GM21515 (cell line): Measurements from ENCODE around the gene LRRC4B.

Source experiments
- ATAC-seq: cut with Tn5 transposase; IDR thresholded peaks from one replicate; pipeline ENCODE4 v1.9.1; 2021; ENCODE audit not compliant: unreplicated experiment

The LRRC4B gene

DNA sequence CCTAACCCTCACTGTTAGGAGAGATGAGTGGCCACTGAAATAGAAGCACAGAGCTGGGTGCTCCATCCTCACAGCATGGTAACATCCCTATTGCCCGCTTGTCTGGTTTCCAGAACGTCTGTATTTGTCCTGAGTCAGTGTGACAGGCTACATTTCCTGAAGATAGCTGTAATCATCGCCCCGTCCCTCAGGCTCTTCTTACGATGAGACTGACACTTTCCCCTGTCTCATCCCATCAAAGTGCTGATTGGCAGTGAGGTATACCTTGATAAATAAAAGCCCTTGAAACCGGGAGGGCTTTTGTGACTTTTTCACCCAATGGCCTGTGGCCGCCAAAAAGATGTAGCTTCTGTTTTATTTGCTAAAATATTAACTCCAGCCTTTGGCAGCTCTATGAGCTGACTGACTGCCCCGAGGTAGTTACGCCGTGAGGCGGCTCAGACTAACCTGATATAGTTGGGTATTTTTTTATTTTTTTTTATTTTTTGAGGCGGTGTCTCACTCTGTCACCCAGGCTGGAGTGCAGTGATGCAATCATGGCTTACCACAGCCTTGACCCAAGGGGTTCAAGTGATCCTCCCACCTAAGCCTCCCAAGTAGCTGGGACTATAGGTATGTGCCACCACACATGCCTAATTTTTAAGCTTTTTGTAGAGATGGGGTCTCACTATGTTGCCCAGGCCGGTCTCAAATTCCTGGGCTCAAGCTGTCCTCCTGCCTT, 5.7 kb upstream of the LRRC4B start:
- ATAC-seq, result no peak

DNA sequence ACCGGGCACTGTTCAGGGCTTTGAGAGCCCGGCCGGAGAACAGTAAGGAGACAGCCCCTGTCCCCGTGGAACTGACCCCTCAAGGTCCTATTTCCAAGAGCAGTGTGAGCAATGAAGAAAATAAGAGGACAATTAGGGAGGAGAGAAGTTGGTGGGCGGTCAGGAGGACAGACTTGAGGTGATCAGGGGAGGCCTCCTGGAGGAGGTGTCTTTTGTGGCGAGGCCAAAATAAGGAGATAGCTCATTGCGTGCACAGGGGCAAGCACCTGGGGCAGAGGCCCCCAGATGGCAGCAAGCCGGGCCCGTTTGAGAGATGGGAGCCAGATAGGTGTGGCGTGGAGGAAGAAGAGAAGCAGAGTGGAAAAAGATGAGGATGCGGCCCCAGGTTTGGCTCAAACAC, 2.8 kb upstream of the LRRC4B start:
- ATAC-seq, result no peak

DNA sequence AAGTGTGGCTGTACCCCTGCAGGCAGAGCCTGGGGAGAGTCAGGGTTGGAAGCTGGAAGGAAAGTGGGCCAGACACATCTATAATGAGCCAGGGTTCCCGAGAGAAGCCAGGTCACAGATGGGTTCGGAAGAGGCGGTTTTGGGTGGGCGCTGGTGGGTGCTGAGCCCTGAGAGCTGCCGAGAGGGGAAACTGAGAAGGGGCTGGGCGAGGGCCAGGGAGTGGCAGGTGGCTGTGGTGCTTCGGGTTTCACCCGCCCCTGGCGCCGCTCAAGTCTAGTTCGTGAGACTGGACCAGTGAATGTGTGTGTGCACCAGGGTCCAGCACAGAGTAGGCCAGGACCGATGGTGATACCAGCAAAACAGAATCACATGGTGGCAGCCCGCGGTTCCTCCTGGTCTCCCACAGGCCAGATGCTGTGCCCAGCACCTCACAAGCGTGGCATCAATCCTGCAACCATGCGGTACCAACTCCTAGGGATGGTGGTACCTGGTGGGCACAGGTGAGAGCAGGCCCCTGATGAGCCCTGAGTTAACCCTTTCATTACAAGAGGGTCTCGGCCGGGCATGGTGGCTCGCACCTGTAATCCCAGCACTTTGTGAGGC, 1.8 kb upstream of the LRRC4B start:
- no peak for ATAC-seq

DNA sequence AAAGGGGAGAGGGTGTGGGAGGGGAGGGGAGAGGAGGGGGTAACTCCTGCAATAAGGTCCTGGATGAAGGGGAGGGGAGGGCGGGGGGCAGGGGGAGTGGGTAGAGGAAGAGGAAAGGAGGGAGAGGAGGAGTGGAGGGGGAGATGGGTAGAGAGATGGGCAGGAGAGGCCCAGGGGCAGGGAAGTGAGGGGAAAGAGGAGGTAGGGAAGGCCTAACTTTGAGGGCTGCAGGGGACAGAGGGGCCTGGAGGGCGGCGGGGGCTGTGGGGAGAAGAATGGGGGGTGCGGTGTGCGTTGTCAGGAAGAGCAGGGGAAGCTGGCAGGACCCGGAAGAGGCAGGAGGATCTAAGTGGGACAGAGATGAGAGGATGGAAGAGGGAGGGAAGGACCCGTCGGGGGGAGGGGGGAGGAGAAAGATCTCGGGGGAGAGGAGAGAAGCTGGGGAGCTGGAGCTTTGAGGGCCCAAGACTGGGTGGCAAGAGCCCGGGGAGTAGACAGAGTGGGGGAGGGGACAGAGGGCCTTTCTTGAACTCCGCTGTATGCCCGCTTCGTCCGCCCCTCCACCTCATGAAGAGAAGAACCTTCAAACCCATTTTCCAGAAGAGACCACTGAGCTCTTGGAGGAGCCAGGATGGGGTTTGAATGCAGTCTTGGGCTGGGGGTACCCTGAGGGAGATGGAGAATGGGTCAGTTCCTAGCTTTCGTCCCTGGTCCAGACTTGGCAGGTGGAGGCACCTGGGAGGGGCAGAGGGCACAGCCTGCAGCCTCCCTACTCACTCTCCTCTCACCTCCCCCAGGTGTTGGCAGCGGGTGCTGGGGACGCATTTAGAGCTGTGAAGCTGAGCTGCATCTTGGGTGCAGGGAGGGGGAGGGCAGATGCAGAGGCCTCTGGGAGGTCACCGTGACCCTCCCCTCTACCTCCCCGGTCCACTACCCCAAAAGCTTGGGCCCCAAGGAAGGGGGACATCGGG, 778 bp upstream of the LRRC4B start:
- no peak for ATAC-seq

DNA sequence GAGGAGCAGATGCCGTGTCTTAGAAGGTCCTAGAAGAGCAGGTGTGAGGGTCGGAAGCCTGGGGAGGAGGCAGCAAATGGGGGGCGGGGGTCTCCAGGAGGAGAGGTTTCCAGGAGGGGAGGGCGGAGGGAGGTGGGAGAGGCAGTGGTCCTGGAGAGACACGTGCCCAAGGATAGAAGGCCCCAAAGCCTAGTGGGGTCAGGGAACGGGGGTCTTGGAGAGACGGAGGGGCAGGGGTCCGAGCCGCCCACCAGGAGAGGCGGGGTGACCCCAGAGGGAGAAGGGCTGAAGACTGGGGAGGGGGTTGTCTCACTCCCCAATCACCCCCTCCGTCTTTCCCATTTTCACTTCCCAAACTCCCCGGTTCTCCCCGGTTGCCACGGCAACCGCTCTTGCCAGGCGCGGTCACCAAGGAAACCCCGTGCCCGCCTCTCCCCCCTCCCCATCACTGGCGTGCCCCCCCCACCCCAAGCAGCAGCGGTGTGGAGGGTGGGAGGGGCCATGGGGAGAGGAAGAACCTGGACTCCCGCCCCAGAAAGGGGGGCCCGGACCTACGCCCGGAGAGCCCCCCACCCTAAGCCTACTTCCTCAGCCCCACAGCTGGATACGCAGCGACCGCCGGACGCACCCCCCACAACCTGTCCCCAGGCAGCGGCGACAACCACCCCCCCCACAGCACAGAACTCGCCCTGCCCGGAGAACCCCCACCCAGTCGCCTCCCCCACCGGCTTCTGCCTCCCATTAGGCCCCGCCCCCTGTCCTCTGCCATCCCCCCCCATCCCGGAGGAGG, 988 bp downstream of the LRRC4B start:
- ATAC-seq, result no peak

DNA sequence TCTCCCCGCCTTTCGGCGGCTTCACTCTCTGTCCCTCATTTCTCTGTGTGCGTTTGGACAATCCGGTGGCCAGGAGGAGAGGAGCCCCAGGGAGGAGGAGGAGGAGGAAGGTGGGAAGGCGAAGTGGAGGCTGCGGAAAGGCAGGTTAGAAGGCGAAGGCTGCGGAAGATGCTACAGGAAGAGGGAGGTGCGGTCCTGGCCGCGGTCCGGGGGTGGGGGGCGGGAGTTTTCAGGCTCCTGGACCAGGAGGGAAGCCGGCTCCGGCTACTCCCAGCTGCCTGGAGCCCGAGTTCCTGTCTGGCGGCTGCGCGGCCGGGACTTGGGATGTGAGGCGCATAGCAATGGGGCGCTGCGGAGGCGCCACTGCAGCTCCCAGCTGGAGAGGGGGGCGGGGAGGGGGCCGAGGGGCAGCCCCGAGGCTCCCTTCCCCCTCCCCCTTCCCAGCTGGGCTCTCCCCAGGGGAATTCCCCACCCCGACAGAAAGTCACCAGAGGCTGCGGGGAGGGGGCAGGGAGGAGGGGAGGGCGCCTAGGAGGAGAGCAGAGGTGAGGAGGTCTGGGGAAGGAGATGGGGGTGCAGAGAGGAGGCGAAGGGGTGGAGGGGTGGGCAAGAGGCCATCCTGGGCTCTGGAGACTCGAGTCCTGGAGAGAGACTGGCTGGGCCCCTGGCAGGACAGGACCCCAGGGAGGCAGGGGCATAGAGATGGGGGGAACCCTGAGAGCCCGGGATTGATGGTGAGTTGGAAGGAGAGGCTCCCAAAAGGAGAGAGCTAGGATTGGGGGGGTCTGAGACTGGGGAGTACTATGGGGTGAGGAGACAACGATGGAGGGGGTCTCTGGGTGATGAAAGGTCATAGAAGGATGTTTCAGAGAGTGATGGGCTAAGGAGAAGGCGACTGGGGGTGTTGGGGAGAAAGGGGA, 2.0 kb downstream of the LRRC4B start:
- no peak for ATAC-seq

DNA sequence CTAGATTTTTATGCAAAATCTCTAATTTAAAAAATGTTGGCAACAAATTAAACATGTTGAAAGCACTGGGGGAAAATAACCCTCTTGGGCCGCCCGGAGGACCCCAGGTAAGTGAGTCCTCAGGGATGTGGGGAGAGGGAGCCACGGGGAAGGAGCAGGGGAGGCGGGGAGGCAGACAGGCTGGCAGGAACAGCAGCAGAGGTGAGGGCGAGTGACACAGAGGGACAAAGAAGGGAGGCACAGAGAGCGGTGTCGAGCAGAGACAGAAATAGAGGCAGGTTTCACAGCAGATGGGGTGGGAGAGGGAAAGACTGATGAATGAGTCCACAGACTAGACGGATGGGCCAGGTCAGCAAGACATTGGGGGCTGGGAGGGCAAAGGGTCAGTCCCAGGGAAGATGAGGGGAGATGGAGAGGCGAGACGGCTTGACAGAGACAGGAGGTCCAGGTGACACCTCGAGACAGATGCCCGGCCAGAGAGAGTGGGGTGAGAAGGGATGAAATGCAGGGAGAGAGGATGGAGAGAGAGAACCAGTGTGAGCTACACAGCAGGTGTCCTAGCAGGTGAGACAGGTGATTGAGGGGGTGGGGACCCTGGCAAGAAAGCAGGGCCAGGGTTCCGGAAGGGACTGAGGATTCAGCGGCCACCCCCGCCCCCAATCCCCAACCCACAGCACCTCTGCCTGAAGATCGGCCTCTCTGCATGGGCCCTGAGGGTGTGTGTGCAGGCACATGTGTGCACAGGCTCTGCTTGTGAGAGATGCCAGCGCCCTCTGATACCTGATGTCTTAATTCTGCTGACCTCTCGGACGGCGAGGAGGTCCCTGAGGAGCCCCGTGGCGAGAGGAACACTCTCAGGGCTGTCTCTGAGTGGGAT, 3.8 kb downstream of the LRRC4B start:
- no peak for ATAC-seq

DNA sequence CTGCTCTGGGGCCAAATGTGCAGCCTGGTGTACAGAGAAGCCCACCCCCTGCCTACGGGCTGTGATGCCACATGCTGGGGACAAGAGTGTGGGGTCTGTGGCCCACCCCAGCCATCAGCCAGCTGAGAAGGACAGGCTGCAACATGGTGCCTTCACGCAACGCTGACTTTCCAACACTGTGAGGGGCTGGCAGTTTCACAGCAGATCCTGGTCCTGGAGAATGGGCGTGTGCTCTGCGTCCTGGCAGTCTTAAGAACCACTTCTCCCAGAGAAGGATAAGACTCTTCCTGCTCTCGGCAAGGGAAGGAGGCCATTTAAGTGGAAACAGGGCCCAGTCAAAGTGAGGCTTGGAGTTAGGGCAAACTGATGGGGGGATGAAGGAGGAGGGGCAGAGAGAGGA, 4.6 kb downstream of the LRRC4B start:
- no peak for ATAC-seq

DNA sequence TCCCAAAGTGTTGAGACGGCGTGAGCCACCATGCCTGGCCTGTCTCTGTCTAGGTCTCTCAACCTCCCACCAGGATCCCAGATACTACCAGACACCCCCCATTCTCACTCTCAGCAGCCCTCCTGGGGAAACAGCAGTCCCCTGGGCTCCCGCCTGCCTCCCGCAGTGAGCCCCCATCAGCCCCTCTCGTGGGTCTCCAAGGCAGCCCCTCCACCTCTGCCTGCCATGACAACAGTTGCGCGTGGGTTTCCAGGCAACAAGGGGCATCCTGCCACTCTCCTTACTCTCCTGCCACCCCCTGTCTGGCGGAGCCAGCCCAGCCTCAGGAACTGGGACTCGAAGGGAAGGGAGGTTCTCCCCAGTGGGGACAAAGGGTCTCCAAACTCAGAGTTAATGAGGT, 5.2 kb downstream of the LRRC4B start:
- ATAC-seq, result no peak

DNA sequence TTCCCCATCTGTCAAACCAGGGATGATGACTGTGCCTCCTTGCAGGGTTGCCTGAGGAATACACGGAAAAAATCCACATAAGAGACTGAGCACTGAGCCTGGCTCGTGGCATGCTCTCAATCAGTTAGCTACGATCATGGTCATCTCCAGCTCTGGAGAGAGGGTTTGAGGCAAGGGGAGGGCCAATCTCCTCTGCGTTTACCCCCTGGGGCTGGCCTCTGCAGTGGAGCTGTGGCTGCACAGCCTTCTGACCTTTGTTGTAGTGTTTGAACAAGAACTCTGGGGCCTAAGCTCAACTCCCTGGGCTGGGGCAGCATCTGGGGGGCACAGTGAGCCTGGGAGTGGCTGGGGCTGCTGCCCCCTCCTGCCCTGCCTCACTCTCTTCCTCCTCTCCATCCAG, 5.9 kb downstream of the LRRC4B start:
- no peak for ATAC-seq

DNA sequence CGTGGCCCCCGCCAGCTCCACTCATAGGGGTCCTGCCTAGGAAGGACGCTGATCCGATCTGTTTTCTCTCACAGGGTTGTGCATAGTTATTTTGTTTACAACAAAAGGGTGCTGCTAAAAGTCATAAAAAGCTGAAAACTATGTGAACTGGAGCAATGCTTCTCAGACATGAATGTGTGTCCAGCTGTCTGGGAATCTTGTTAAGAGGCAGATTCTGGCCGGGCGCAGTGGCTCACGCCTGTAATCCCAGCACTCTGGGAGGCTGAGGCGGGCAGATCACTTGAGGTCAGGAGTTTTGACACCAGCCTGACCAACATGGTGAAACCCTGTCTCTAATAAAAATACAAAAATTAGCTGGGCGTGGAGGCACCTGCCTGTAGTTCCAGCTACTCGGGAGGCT, 8.6 kb downstream of the LRRC4B start:
- no peak for ATAC-seq

DNA sequence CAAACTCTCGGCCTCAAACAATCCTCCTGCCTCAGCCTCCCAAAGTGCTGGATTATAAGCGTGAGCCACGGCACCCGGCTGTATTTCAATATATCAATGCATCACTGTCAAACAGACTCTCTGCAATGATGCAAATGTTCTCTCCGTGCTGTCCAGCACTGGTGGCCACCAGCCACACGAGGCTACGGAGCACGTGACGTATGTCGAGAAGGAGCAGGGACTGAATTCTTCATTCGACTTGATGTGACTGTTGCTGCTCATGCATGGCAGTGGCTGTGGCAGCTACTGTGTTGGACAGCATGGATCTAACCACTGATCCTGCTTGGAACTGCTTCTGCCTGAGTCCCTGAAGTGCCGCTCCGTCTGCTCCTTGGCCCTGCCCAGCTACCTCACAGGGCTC, 9.8 kb downstream of the LRRC4B start:
- no peak for ATAC-seq

DNA sequence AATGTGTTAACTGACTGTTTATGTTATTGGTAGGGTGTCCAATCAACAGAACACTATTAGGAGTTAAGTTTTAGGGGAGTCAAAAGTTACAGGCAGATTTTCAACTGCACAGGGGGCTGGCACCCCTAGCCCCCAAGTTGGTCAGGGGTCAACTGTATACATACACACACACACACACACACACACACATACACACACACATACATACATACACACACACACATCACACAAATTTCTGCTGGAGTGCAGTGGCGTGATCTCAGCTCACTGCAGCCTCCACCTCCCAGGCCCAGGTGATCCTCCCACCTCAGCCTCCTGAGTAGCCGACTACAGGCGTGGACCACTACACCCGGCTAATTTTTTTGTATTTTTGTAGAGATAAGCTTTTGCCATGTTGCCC, 10.2 kb downstream of the LRRC4B start:
- no peak for ATAC-seq

DNA sequence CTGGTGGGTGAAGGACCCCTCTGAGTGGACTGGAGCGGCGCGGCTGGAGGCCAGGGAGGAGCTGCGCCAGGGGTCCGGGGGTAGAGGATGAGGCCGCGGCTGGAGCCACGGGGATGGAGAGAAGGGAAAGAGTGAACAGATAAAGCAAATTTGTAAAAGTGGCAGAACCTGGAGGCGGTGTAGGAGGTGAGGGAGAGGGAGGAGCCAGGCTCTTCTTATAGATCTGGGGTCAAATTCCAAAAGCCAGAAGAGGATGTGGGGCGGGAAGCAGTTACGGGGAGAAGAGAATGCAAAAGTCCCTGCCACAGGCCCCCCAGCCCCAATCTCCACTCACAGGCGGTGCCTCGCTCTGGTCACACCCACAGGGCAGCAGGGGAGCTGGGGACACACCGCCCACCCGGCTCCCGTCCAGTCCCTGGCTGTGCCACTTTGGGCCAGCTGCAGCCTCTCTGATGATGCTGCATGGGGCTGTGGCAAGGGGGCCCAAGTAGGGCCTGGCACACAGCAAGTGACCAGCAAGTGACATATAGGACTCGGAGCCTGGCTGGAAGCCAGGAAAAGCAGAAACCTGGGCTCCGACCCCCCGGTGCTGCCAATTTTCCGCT, 11.1 kb downstream of the LRRC4B start:
- ATAC-seq, result no peak

DNA sequence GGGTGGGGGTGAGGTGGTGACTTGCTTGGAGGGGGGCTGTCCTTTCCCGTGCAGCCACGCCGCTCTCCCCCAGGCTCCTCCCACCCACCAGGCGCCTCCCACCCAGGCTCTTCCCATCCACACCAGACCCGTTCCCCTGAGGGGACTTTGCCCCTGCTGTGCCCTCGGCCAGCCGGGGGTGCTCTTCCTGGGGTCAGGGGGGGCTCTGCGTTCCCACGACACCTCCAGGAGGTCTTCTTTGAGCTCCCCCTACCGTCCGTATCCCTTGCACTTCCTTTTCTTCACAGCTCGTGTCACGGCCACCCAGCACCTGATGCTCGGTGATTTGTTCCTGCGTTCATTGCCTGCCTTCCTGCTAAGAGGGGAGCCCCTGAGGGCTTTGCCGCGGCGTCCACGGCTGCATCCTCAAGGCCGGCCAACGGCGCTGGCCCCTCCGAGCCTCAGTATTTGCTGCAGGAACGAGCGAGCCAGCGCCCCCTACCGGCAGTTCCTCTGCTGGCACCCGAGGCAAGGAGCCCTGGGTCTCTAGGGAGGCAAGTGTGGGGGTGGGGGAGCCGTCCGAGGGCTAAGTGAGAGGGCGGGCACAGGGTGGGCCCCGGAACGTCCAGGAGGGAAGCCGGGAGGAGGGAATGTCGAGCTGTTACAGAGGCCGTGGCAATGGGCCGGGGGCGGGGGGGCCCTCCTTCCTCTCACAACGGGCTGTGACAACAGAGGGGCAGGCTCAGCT, 11.8 kb downstream of the LRRC4B start:
- no peak for ATAC-seq

DNA sequence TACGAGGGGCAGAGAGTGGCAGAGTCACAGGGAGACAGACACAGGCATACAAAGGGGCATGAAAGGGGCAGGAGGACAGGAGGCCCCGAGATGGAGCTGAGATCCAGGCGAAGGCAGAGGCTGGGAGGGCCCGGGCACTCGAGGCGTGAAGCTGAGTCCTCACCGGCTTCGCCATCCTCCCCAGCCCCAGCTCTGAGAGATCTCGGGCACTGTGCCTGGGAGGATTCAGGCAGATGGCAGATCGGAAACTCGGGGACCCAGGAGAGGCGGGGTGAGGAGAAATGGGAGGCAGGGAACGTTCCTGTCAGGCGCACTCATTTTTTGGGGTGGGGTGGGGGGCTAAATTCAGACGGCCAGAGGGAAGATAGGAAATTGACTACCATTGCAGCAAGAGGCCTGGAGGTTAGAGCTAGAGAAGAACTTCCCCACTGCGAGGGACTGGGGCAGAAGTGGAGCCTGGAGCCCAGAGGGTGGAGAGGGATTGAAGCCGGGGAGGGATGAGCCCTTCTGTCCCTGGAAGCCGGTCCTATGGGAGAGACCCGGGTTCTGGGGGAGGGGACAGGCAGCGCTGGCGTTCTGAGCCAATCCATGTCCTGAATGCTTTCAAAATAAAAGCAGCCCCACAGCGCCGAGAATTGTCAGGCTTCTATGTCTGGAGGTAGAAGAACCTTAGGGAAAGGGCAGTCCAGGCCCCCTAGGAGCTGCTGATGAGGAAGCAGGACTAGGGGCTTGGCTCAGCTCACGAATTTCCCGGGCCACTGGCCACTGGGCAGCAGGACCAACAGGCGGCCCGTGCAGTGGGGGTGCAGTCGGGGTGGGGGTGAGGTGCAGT, 12.6 kb downstream of the LRRC4B start:
- ATAC-seq, result no peak

DNA sequence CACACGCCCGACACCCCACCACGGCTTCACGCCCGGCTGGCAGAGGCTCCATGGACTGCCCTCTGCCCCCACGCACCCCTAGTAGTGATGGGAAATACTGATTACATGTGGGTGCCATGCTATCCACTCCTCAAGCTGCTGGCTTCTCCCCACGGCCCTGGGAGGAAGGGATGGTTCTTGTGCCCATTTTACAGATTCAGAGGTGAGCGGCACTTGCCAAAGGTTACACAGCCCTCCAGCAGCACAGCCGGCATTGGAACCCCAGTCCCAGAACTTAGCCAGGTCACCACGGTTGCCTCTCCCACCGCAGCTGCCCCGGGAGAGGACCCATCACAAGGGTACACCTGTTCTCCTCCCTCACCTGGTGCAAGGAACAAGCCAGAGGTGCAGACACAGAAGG, 13.2 kb downstream of the LRRC4B start:
- no peak for ATAC-seq
